Vagina (tissue), 2 donors: Measurements from ENCODE around the gene NIPBL.
"Not testable (repeated sequence)": the region's sequence is repeated elsewhere in the genome, so short reads cannot be mapped to it uniquely, and the experiment has no call there.

Experiments used
- POLR2A ChIP-seq, 2 donors: fragments of 450-650 bp; IDR thresholded peaks; one replicate each; pipeline ENCODE4 v1.6.1; 2017; ENCODE audit warnings: antibody characterized with exemption in 2 of 2, mild to moderate bottlenecking in 2 of 2, moderate library complexity in 2 of 2
- POLR2AphosphoS5 ChIP-seq, 2 donors: sonication (generic); formaldehyde crosslinking; IDR thresholded peaks; one replicate each; pipeline ENCODE4 v1.9.0; 2017; ENCODE audit warnings: antibody characterized with exemption in 2 of 2, mild to moderate bottlenecking in 2 of 2, low read depth in 1 of 2; ENCODE audit not compliant: insufficient read depth in 1 of 2
- TF ChIP-seq, protein P1 (sequence below), 3 experiments: fragments of 450-650 bp in 2 of 3; fragments of 200-600 bp in 1 of 3; sonication (generic) in 1 of 3; IDR thresholded peaks; one replicate each; pipeline ENCODE4 v1.5.1; 2017 to 2019; ENCODE audit warnings: antibody characterized with exemption in 3 of 3, mild to moderate bottlenecking in 2 of 3, moderate library complexity in 2 of 3

DNA sequence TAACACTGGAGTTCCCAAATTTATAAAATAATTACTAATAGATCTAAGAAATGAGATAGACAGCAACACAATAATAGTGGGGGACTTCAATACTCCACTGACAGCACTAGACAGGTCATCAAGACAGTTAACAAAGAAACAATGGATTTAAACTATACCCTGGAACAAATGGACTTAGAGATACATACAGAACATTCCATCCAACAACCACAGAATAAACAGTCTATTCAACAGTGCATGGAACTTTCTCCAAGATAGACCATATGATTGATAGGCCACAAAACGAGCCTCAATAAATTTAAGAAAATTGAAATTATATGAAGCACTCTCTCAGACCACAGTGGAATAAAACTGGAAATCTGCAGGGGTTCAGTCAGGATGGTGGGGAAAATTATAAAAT, 209.5 kb downstream of the NIPBL start:
- TF ChIP-seq, protein P1, sequence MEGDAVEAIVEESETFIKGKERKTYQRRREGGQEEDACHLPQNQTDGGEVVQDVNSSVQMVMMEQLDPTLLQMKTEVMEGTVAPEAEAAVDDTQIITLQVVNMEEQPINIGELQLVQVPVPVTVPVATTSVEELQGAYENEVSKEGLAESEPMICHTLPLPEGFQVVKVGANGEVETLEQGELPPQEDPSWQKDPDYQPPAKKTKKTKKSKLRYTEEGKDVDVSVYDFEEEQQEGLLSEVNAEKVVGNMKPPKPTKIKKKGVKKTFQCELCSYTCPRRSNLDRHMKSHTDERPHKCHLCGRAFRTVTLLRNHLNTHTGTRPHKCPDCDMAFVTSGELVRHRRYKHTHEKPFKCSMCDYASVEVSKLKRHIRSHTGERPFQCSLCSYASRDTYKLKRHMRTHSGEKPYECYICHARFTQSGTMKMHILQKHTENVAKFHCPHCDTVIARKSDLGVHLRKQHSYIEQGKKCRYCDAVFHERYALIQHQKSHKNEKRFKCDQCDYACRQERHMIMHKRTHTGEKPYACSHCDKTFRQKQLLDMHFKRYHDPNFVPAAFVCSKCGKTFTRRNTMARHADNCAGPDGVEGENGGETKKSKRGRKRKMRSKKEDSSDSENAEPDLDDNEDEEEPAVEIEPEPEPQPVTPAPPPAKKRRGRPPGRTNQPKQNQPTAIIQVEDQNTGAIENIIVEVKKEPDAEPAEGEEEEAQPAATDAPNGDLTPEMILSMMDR (IDR thresholded peaks at IDR 0.05) = not testable (repeated sequence)
- not testable (repeated sequence) for TF ChIP-seq POLR2A (IDR thresholded peaks at IDR 0.05); POLR2AphosphoS5 (IDR thresholded peaks at IDR 0.05; ENCODE audit: insufficient read depth in 1 of 2, low read depth in 1 of 2)
